ENCODE measurements around the gene BMPER.

The BMPER gene

GRCh38 chr7:33905389-33906032, at the start of gene BMPER:
Gene BMPER (plus strand): TSS chr7:33905539. CDS start chr7:33905614, 75 bp downstream.
- no peak for DNase-seq (ENCODE audit: low read depth in 2 of 2)

- no peak for DNase-seq (ENCODE audit: low read depth in 2 of 2)
Measured at GRCh38 chr7:33861947-33862346, 43.4 kb upstream of the BMPER start.

- DNase-seq (ENCODE audit: low read depth in 2 of 2) = no peak
Measured at GRCh38 chr7:33862946-33863814, 42.2 kb upstream of the BMPER start.

- no peak for DNase-seq (ENCODE audit: low read depth in 2 of 2)
Measured at GRCh38 chr7:33868166-33868565, 37.2 kb upstream of the BMPER start.

GRCh38 chr7:33869176-33869575, 36.2 kb upstream of the BMPER start:
- DNase-seq (ENCODE audit: low read depth in 2 of 2) = no peak

- DNase-seq (ENCODE audit: low read depth in 2 of 2) = no peak
Measured at GRCh38 chr7:33870120-33870519, 35.2 kb upstream of the BMPER start.

- no peak for DNase-seq (ENCODE audit: low read depth in 2 of 2)
Measured at GRCh38 chr7:33872870-33873269, 32.5 kb upstream of the BMPER start.

- DNase-seq (ENCODE audit: low read depth in 2 of 2) = no peak
Measured at GRCh38 chr7:33873518-33873917, 31.8 kb upstream of the BMPER start.

GRCh38 chr7:33873981-33874750, 31.2 kb upstream of the BMPER start:
- no peak for DNase-seq (ENCODE audit: low read depth in 2 of 2)

GRCh38 chr7:33874943-33875342, 30.4 kb upstream of the BMPER start:
- no peak for DNase-seq (ENCODE audit: low read depth in 2 of 2)

- no peak for DNase-seq (ENCODE audit: low read depth in 2 of 2)
Measured at GRCh38 chr7:33876596-33877274, 28.6 kb upstream of the BMPER start.

- DNase-seq (ENCODE audit: low read depth in 2 of 2) = no peak
Measured at GRCh38 chr7:33880787-33881186, 24.6 kb upstream of the BMPER start.

- DNase-seq (ENCODE audit: low read depth in 2 of 2) = no peak
Measured at GRCh38 chr7:33881316-33881715, 24.0 kb upstream of the BMPER start.

- DNase-seq (ENCODE audit: low read depth in 2 of 2) = no peak
Measured at GRCh38 chr7:33882040-33882837, 23.1 kb upstream of the BMPER start.

- no peak for DNase-seq (ENCODE audit: low read depth in 2 of 2)
Measured at GRCh38 chr7:33882950-33883670, 22.2 kb upstream of the BMPER start.

- DNase-seq (ENCODE audit: low read depth in 2 of 2) = no peak
Measured at GRCh38 chr7:33883671-33883965, 21.7 kb upstream of the BMPER start.

GRCh38 chr7:33885290-33886148, 19.8 kb upstream of the BMPER start:
- no peak for DNase-seq (ENCODE audit: low read depth in 2 of 2)

- DNase-seq (ENCODE audit: low read depth in 2 of 2) = no peak
Measured at GRCh38 chr7:33886149-33886623, 19.2 kb upstream of the BMPER start.

GRCh38 chr7:33887266-33887975, 17.9 kb upstream of the BMPER start:
- DNase-seq (ENCODE audit: low read depth in 2 of 2) = no peak

All from stimulated activated CD8-positive, alpha-beta memory T cell treated with anti-CD3 and anti-CD28 coated beads, Interleukin-7, amount 100 ng/mL, for 4 hours (primary cell).